H1 (cell line): ENCODE data around the gene KIAA0319L.

ENCODE experiments used
- CTCF ChIP-seq, 3 experiments: IDR thresholded peaks; 1 replicate in 2 of 3; 2 replicates in 1 of 3; pipeline versions ENCODE4 v1.5.1 to v1.6.1; 2011; ENCODE audit warnings: low read length in 3 of 3, mild to moderate bottlenecking in 3 of 3, inconsistent platforms in 2 of 3, low read depth in 1 of 3, moderate library complexity in 1 of 3; ENCODE audit not compliant: insufficient read depth in 1 of 3; ENCODE audit errors: control extremely low read depth in 1 of 3
- POLR2A ChIP-seq, 2 experiments: IDR thresholded peaks; 1 replicate in 1 of 2; 2 replicates in 1 of 2; pipeline ENCODE4 v1.6.1; 2011; ENCODE audit warnings: low read depth in 2 of 2, low read length in 2 of 2, mild to moderate bottlenecking in 2 of 2; ENCODE audit errors: control extremely low read depth in 1 of 2
- TBP ChIP-seq: IDR thresholded peaks from 2 replicates; pipeline ENCODE4 v1.6.1; 2011; ENCODE audit warnings: low read depth, low read length, improper control_type of control experiment
- USF2 ChIP-seq: IDR thresholded peaks from 2 replicates; pipeline ENCODE4 v1.6.1; 2011; ENCODE audit warnings: low read length, improper control_type of control experiment

GRCh38 chr1:35437200-35437599 is 120.0 kb downstream of the KIAA0319L start:
- TF ChIP-seq CTCF (IDR thresholded peaks at IDR 0.05; ENCODE audit: control extremely low read depth in 1 of 3, insufficient read depth in 1 of 3, low read depth in 1 of 3, low read length in 3 of 3) = no peak
- TF ChIP-seq USF2 = no peak
- TF ChIP-seq TBP = no peak
- TF ChIP-seq POLR2A (IDR thresholded peaks at IDR 0.05; ENCODE audit: control extremely low read depth in 1 of 2, low read depth in 2 of 2, low read length in 2 of 2) = no peak
